Activated CD4-positive, alpha-beta T cell treated with anti-CD3 and anti-CD28 coated beads, Interleukin-2, amount 50 U/mL, for 24 hours (primary cell): ENCODE results near the gene ABI3BP.

Experiments
- DNase-seq, 2 donors: peaks; one replicate each; pipeline ENCODE4 v3.0.0-alpha.2; 2020; ENCODE audit warnings: low read depth in 1 of 2, low spot score in 1 of 2

Gene ABI3BP

GRCh38 chr3:100844063-100844936, 148.9 kb downstream of the ABI3BP start:
- DNase-seq = no peak

- DNase-seq = no peak
Measured at GRCh38 chr3:100838157-100838556, 155.1 kb downstream of the ABI3BP start.

- no peak for DNase-seq
Measured at GRCh38 chr3:100836661-100837060, 156.6 kb downstream of the ABI3BP start.

GRCh38 chr3:100834332-100834731, 158.9 kb downstream of the ABI3BP start:
- DNase-seq = no peak

GRCh38 chr3:100833483-100833882, 159.7 kb downstream of the ABI3BP start:
- no peak for DNase-seq

GRCh38 chr3:100831629-100832028, 161.6 kb downstream of the ABI3BP start:
- DNase-seq = no peak

GRCh38 chr3:100830931-100831330, 162.3 kb downstream of the ABI3BP start:
- DNase-seq = no peak

GRCh38 chr3:100825574-100825973, 167.6 kb downstream of the ABI3BP start:
- DNase-seq = no peak

- DNase-seq = no peak
Measured at GRCh38 chr3:100815583-100815982, 177.6 kb downstream of the ABI3BP start.

- no peak for DNase-seq
Measured at GRCh38 chr3:100813828-100814227, 179.4 kb downstream of the ABI3BP start.

- no peak for DNase-seq
Measured at GRCh38 chr3:100811779-100812507, 181.3 kb downstream of the ABI3BP start.

GRCh38 chr3:100810671-100811070, 182.6 kb downstream of the ABI3BP start:
- no peak for DNase-seq

GRCh38 chr3:100804631-100805030, 188.6 kb downstream of the ABI3BP start:
- DNase-seq = no peak

- no peak for DNase-seq
Measured at GRCh38 chr3:100803711-100804110, 189.5 kb downstream of the ABI3BP start.

GRCh38 chr3:100802126-100802525, 191.1 kb downstream of the ABI3BP start:
- DNase-seq = no peak

GRCh38 chr3:100798012-100798411, 195.2 kb downstream of the ABI3BP start:
- no peak for DNase-seq

- no peak for DNase-seq
Measured at GRCh38 chr3:100796556-100796955, 196.7 kb downstream of the ABI3BP start.

- no peak for DNase-seq
Measured at GRCh38 chr3:100789579-100789978, 203.6 kb downstream of the ABI3BP start.

GRCh38 chr3:100783619-100784018, 209.6 kb downstream of the ABI3BP start:
- DNase-seq = no peak

- no peak for DNase-seq
Measured at GRCh38 chr3:100782906-100783305, 210.3 kb downstream of the ABI3BP start.

- DNase-seq = no peak
Measured at GRCh38 chr3:100782348-100782747, 210.9 kb downstream of the ABI3BP start.

GRCh38 chr3:100781301-100781700, 211.9 kb downstream of the ABI3BP start:
- no peak for DNase-seq
